PC-9 (cell line): Measurements from ENCODE around the gene PDE6D.

Experiments used
- EZH2 ChIP-seq: fragments of 200-600 bp; sonication (generic); IDR thresholded peaks from 2 replicates; pipeline ENCODE4 v1.8.0; 2017; ENCODE audit warnings: antibody characterized with exemption, low read depth
- TF ChIP-seq, protein P1 (sequence below): fragments of 200-600 bp; sonication (generic); conservative IDR thresholded peaks from 2 replicates; pipeline ENCODE4 v1.6.1; 2017; ENCODE audit warnings: mixed run types, antibody characterized with exemption, mild to moderate bottlenecking, moderate library complexity

DNA sequence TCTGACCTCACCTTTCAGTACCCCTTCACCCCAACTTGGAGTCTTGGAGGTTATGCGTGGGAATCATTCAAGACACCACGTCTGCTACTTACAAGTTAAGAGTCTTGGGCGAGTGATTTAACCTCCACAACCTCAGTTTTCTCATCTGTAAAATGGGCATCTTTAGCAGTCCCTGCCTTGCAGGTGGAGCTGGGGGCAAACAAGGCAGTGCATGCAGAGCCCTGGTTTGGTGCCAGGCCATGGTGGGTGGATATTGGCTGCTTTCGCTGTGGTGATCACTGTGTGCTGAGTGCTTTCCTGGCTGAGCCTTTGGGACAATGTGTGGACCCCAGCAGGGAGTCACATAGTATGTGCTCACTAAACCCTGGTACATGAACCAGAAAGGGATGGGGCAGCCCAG, 93.1 kb downstream of the PDE6D start:
- TF ChIP-seq, protein P1, sequence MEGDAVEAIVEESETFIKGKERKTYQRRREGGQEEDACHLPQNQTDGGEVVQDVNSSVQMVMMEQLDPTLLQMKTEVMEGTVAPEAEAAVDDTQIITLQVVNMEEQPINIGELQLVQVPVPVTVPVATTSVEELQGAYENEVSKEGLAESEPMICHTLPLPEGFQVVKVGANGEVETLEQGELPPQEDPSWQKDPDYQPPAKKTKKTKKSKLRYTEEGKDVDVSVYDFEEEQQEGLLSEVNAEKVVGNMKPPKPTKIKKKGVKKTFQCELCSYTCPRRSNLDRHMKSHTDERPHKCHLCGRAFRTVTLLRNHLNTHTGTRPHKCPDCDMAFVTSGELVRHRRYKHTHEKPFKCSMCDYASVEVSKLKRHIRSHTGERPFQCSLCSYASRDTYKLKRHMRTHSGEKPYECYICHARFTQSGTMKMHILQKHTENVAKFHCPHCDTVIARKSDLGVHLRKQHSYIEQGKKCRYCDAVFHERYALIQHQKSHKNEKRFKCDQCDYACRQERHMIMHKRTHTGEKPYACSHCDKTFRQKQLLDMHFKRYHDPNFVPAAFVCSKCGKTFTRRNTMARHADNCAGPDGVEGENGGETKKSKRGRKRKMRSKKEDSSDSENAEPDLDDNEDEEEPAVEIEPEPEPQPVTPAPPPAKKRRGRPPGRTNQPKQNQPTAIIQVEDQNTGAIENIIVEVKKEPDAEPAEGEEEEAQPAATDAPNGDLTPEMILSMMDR: no peak
- no peak for TF ChIP-seq EZH2
